ENCODE results near the gene CH25H.

DNA sequence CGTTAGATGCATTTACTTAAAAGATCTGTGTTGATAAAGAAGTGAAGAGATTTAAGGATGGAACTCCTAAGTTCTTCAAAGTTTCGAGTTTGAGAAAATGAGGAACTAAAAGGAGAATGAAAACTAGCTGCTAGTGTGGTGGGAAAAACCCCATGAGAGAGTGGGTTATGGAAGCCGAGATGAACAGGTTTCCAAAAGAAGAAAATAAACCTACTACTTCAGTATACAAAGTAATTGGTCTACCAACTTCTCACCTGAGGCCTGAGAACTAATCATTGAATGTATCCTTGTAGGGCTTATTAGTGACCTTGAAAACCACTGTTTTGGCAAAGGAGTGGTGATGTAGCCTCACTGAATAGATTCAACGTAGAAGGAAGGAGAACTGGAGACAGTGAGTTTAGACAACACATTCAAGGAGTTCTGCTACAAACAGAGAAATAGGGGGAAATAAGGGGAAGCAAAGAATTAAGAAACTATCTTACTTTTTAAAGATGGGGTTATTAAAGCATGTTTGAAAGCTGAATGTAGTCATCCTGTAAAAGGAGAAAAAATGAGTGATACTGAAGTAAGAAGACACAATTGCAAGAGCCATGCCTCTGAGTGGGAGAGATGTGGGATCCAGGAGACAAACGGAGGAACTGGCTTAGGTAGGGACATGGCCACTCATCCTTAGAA lies 50.8 kb downstream of the CH25H start:
- TF ChIP-seq, protein P1, sequence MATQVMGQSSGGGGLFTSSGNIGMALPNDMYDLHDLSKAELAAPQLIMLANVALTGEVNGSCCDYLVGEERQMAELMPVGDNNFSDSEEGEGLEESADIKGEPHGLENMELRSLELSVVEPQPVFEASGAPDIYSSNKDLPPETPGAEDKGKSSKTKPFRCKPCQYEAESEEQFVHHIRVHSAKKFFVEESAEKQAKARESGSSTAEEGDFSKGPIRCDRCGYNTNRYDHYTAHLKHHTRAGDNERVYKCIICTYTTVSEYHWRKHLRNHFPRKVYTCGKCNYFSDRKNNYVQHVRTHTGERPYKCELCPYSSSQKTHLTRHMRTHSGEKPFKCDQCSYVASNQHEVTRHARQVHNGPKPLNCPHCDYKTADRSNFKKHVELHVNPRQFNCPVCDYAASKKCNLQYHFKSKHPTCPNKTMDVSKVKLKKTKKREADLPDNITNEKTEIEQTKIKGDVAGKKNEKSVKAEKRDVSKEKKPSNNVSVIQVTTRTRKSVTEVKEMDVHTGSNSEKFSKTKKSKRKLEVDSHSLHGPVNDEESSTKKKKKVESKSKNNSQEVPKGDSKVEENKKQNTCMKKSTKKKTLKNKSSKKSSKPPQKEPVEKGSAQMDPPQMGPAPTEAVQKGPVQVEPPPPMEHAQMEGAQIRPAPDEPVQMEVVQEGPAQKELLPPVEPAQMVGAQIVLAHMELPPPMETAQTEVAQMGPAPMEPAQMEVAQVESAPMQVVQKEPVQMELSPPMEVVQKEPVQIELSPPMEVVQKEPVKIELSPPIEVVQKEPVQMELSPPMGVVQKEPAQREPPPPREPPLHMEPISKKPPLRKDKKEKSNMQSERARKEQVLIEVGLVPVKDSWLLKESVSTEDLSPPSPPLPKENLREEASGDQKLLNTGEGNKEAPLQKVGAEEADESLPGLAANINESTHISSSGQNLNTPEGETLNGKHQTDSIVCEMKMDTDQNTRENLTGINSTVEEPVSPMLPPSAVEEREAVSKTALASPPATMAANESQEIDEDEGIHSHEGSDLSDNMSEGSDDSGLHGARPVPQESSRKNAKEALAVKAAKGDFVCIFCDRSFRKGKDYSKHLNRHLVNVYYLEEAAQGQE (IDR thresholded peaks at IDR 0.05; ENCODE audit: insufficient read depth in 1 of 2, low read depth in 2 of 2, low read length in 2 of 2), result no peak
- no peak for TF ChIP-seq TAF1 (IDR thresholded peaks at IDR 0.05; ENCODE audit: borderline replicate concordance, insufficient read depth, low read length)
